SK-N-SH (cell line): ENCODE data around the gene SLCO3A1.

ENCODE experiments used
- CTCF ChIP-seq: fragments of 200-600 bp; sonication (generic); IDR thresholded peaks from 2 replicates; pipeline ENCODE4 v1.6.1; 2017; ENCODE audit warnings: antibody characterized with exemption, mild to moderate bottlenecking, moderate library complexity
- JUND ChIP-seq: IDR thresholded peaks from 2 replicates; pipeline ENCODE4 v1.4.0; 2012
- POLR2AphosphoS5 ChIP-seq: IDR thresholded peaks from 2 replicates; pipeline ENCODE4 v1.6.1; 2012; ENCODE audit warnings: low read depth, low read length
- RFX5 ChIP-seq: IDR thresholded peaks from 2 replicates; pipeline ENCODE4 v1.6.1; 2012; ENCODE audit warnings: mild to moderate bottlenecking, improper control_type of control experiment, low read length
- SIN3A ChIP-seq: IDR thresholded peaks from 2 replicates; pipeline ENCODE4 v1.6.1; 2012; ENCODE audit warnings: low read depth, mild to moderate bottlenecking, low read length, moderate library complexity, borderline replicate concordance
- YY1 ChIP-seq: IDR thresholded peaks from 2 replicates; pipeline ENCODE4 v1.4.0; 2012; ENCODE audit warnings: low read depth, mild to moderate bottlenecking
- TF ChIP-seq, protein P1 (sequence below): IDR thresholded peaks from 2 replicates; pipeline ENCODE4 v1.4.0; 2012; ENCODE audit warnings: low read depth

DNA sequence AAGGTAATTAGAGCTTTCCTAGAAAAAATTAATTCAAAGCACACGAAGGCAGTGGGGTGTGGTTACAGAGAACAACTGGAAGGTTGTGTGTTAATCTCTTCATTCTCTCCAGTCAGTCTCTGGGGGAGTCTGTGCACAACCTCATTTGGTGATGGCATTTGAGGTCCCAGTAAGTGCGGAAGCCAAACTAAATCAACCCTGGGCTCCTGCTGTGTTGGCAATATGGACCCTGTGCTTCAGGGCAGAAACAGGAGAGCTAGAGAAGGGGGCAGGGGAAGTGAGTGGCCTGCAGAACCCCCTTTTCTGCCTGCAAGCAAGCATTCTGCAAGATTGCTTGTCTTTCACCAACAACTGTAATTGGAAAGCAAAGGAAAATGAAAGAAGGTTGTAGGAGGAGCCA is 344.2 kb downstream of the SLCO3A1 start:
- no peak for TF ChIP-seq CTCF
- TF ChIP-seq YY1, result no peak
- TF ChIP-seq SIN3A, result no peak
- TF ChIP-seq JUND, result no peak
- no peak for TF ChIP-seq POLR2AphosphoS5
- TF ChIP-seq, protein P1, sequence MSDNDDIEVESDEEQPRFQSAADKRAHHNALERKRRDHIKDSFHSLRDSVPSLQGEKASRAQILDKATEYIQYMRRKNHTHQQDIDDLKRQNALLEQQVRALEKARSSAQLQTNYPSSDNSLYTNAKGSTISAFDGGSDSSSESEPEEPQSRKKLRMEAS, result no peak
- TF ChIP-seq RFX5, result no peak
